ENCODE results near the gene PDPN.

Gene PDPN

GRCh38 chr1:13619909-13620308 is 36.3 kb downstream of the PDPN start:
- no peak for DNase-seq

- no peak for DNase-seq
These were observed 37.2 kb downstream of the PDPN start for GRCh38 chr1:13620825-13621224.

- no peak for DNase-seq
These were observed 38.8 kb downstream of the PDPN start for GRCh38 chr1:13622446-13622845.

GRCh38 chr1:13623021-13623637 is 39.5 kb downstream of the PDPN start:
- DNase-seq: no peak

GRCh38 chr1:13624526-13624925 is 40.9 kb downstream of the PDPN start:
- DNase-seq: no peak

- DNase-seq: no peak
These were observed 43.5 kb downstream of the PDPN start for GRCh38 chr1:13627127-13627526.

- DNase-seq: no peak
These were observed 44.6 kb downstream of the PDPN start for GRCh38 chr1:13628218-13628617.

- no peak for DNase-seq
These were observed 45.1 kb downstream of the PDPN start for GRCh38 chr1:13628711-13629110.

GRCh38 chr1:13642306-13643004 is 58.8 kb downstream of the PDPN start:
- no peak for DNase-seq

GRCh38 chr1:13643017-13643416 is 59.4 kb downstream of the PDPN start:
- no peak for DNase-seq

- DNase-seq: no peak
These were observed 62.9 kb downstream of the PDPN start for GRCh38 chr1:13646521-13646920.

GRCh38 chr1:13651279-13651678 is 67.6 kb downstream of the PDPN start:
- DNase-seq: no peak

GRCh38 chr1:13652238-13652637 is 68.6 kb downstream of the PDPN start:
- no peak for DNase-seq

- DNase-seq: no peak
These were observed 77.9 kb downstream of the PDPN start for GRCh38 chr1:13661539-13661938.

GRCh38 chr1:13662493-13662892 is 78.9 kb downstream of the PDPN start:
- no peak for DNase-seq

- no peak for DNase-seq
These were observed 80.3 kb downstream of the PDPN start for GRCh38 chr1:13663969-13664368.

GRCh38 chr1:13664451-13664850 is 80.8 kb downstream of the PDPN start:
- DNase-seq: no peak

- DNase-seq: no peak
These were observed 82.7 kb downstream of the PDPN start for GRCh38 chr1:13666317-13666716.
